ENCODE results near the gene LRPAP1. TPM values are rescaled to one million over a fixed set of nuclear protein-coding genes. Genes with fewer than 3 reads are reported as not detected.

The LRPAP1 gene
- polyA plus RNA-seq, 1 of the 3 experiments (the other 2 are of a cell fraction) = 209 TPM

DNA sequence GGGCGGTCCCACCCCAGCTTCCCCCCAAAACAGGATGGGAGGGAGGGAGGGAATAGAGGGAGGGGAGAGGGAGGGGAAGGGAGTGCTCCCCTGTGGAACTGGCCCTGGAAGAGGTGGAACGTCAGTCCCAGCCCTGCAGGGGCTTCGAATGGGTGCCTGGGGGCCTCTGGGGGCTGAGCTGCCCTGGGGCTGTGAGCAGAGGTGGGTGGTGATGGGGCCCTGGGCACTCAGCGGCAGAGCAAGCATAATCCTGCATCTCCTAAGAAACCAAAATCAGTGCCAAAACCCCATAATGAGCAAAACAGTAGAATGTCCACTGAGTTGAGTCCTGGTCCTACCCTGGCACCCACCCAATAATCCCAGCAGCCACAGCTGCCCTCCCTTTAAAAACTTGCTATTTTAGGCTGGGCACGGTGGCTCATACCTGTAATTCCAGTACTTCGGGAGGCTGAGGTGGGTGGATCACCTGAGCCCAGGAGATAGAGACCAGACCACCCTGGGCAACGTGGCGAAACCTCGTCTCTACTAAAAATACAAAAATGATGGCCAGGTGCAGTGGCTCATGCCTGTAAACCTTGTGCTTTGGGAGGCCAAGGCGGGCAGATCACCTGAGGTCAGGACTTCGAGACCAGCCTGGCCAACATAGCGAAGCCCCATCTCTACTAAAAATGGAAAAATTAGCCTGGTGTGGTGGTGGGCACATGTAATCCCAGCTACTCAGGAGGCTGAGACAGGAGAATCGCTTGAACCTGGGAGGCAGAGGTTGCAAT is 58.0 kb downstream of the LRPAP1 start:
- Histone ChIP-seq H3K36me3 (replicated peaks in 1 of 2; ENCODE audit: control insufficient read depth in 1 of 2, insufficient read depth in 2 of 2, low read length in 1 of 2) (no peaks in the 10 kb centered on the region), H3K9me2 (no peaks in the 10 kb centered on the region), H4K20me1 (ENCODE audit: insufficient read depth) (no peaks in the 10 kb centered on the region), H3K9ac (no peak overlapping the region), H3K27ac (ENCODE audit: low read depth in 2 of 2, low read length in 1 of 2) (no peak overlapping the region), H3K79me2 (ENCODE audit: insufficient read depth) (no peaks in the 10 kb centered on the region), H3K4me1 (ENCODE audit: control insufficient read depth in 1 of 2, insufficient read depth in 2 of 2, low read depth in 1 of 2, low read length in 1 of 2) (peaks cover 0 to 3% of the 10 kb centered on the region in 2 experiments; a peak in 1 of 4 replicates), H3K4me3 (ENCODE audit: low read depth in 2 of 2, low read length in 1 of 2) (no peak overlapping the region), H3F3A (replicated peaks; ENCODE audit: insufficient read depth) (no peaks in the 10 kb centered on the region), H3K27me3 (ENCODE audit: insufficient read depth) (no peaks in the 10 kb centered on the region), H3K9me3 (no peaks in the 10 kb centered on the region), H2AFZ (ENCODE audit: low read depth) (no peak overlapping the region), H3K4me2 (no peak overlapping the region)
- TF ChIP-seq, protein P1, sequence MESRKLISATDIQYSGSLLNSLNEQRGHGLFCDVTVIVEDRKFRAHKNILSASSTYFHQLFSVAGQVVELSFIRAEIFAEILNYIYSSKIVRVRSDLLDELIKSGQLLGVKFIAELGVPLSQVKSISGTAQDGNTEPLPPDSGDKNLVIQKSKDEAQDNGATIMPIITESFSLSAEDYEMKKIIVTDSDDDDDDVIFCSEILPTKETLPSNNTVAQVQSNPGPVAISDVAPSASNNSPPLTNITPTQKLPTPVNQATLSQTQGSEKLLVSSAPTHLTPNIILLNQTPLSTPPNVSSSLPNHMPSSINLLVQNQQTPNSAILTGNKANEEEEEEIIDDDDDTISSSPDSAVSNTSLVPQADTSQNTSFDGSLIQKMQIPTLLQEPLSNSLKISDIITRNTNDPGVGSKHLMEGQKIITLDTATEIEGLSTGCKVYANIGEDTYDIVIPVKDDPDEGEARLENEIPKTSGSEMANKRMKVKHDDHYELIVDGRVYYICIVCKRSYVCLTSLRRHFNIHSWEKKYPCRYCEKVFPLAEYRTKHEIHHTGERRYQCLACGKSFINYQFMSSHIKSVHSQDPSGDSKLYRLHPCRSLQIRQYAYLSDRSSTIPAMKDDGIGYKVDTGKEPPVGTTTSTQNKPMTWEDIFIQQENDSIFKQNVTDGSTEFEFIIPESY (IDR thresholded peaks at IDR 0.05; ENCODE audit: borderline replicate concordance, low read depth) = no peak
- TF ChIP-seq GATA2 (CRISPR knock-in tag; IDR thresholded peaks at IDR 0.05) (no peak), MEF2A (IDR thresholded peaks at IDR 0.05; ENCODE audit: borderline replicate concordance, low read depth) (no peak), RAD21 (IDR thresholded peaks at IDR 0.05; ENCODE audit: low read length) (no peak), USF1 (IDR thresholded peaks at IDR 0.05; ENCODE audit: borderline replicate concordance, low read depth) (no peak), YY1 (IDR thresholded peaks at IDR 0.05; ENCODE audit: low read depth) (no peak), TAF1 (IDR thresholded peaks at IDR 0.05; ENCODE audit: borderline replicate concordance, low read depth, low read length) (no peak), FOXM1 (IDR thresholded peaks at IDR 0.05; ENCODE audit: low read depth) (no peak), RFX5 (IDR thresholded peaks at IDR 0.05; ENCODE audit: low read length) (no peak), RCOR1 (IDR thresholded peaks at IDR 0.05; ENCODE audit: low read length) (no peak), JUND (IDR thresholded peaks at IDR 0.05) (no peak), CHD2 (IDR thresholded peaks at IDR 0.05; ENCODE audit: low read length, partially characterized antibody) (no peak)
- no peak for DNase-seq
- ChIA-PET POLR2A (no interaction called here), CTCF (interaction anchor here (1.0 kb wide), 1 partner anchor 128 kb away, joined by 3 read pairs; no protein-coding TSS in a partner anchor)
- WGBS (ENCODE audit: low lambda C conversion rate) = 53% methylated on average over 12 of the region's 13 CpGs

DNA sequence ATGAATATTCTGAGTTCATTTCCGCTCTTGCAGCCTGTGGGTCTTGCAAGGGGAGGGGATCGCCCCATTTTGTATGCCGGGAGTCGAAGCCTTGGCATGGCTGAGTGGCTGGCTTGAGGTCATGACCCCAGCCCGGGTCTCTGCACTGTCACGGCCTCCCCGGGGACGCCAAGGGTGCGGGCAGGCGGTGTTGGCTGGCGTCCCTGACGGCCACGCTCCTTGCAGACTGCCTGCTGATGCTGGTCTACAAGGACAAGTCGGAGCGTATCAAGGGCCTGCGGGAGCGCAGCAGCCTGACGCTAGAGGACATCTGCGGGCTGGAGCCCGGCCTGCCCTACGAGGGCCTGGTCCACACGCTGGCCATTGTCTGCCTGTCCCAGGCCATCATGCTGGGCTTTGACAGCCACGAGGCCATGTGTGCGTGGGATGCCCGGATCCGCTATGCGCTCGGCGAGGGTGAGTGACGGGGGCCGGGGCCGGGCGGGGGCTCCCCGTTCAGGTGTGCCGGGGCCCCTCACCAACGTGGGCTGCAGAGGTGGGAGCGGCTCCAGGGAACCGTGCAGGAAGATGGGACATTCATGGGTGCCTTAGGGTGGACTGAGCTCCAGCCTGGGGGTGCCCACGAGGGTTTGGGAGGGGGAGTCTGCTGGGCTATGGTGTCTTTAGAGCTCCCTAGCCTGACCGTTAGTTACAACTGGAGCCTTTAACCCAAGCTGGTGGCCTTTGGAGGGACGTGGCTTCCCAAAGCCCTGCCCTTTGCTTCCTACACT is 58.9 kb downstream of the LRPAP1 start:
- Histone ChIP-seq H3K4me1 (ENCODE audit: control insufficient read depth in 1 of 2, insufficient read depth in 2 of 2, low read depth in 1 of 2, low read length in 1 of 2) (peaks cover 0 to 3% of the 10 kb centered on the region in 2 experiments; a peak in 1 of 4 replicates), H3K36me3 (replicated peaks in 1 of 2; ENCODE audit: control insufficient read depth in 1 of 2, insufficient read depth in 2 of 2, low read length in 1 of 2) (no peaks in the 10 kb centered on the region), H4K20me1 (ENCODE audit: insufficient read depth) (no peaks in the 10 kb centered on the region), H3K9ac (no peak overlapping the region), H3K4me2 (no peak overlapping the region), H3K9me2 (no peaks in the 10 kb centered on the region), H3K9me3 (no peaks in the 10 kb centered on the region), H3F3A (replicated peaks; ENCODE audit: insufficient read depth) (peaks cover 4% of the 10 kb centered on the region), H3K27ac (ENCODE audit: low read depth in 2 of 2, low read length in 1 of 2) (no peak overlapping the region), H2AFZ (ENCODE audit: low read depth) (no peak overlapping the region), H3K79me2 (ENCODE audit: insufficient read depth) (no peaks in the 10 kb centered on the region), H3K27me3 (ENCODE audit: insufficient read depth) (no peaks in the 10 kb centered on the region), H3K4me3 (ENCODE audit: low read depth in 2 of 2, low read length in 1 of 2) (no peak overlapping the region)
- 66% methylated on average over 10 of the region's 41 CpGs for WGBS (ENCODE audit: low lambda C conversion rate)
- ChIA-PET CTCF (interaction anchor here (1.0 kb wide), 1 partner anchor 127 kb away, joined by 3 read pairs; no protein-coding TSS in a partner anchor), POLR2A (no interaction called here)
- no peak for DNase-seq
- TF ChIP-seq SMC3 (IDR thresholded peaks at IDR 0.05; ENCODE audit: low read depth, low read length) = no peak
- no peak for TF ChIP-seq PBX3 (IDR thresholded peaks at IDR 0.05)
- TF ChIP-seq GABPA (IDR thresholded peaks at IDR 0.05; ENCODE audit: low read depth) = no peak
- TF ChIP-seq, protein P2, sequence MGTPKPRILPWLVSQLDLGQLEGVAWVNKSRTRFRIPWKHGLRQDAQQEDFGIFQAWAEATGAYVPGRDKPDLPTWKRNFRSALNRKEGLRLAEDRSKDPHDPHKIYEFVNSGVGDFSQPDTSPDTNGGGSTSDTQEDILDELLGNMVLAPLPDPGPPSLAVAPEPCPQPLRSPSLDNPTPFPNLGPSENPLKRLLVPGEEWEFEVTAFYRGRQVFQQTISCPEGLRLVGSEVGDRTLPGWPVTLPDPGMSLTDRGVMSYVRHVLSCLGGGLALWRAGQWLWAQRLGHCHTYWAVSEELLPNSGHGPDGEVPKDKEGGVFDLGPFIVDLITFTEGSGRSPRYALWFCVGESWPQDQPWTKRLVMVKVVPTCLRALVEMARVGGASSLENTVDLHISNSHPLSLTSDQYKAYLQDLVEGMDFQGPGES (IDR thresholded peaks at IDR 0.05; ENCODE audit: low read depth, low read length) = no peak
- no peak for TF ChIP-seq FOXJ3 (CRISPR knock-in tag; IDR thresholded peaks at IDR 0.05)
- TF ChIP-seq RXRA (IDR thresholded peaks at IDR 0.05; ENCODE audit: borderline replicate concordance, low read depth) = no peak

All from SK-N-SH (cell line).